Right lobe of liver (tissue), 6 donors: ENCODE results near the gene CCDC148. TPM values are rescaled to one million over a fixed set of nuclear protein-coding genes. Genes with fewer than 3 reads are reported as not detected.
"Not testable (repeated sequence)": the region's sequence is repeated elsewhere in the genome, so short reads cannot be mapped to it uniquely, and the experiment has no call there.

ENCODE experiments used
- ATAC-seq, 4 donors: fragments of 200-7000 bp; cut with Tn5 transposase; one replicate each; pipeline ENCODE4 v1.9.1; 2020; ENCODE audit warnings: mild to moderate bottlenecking in 4 of 4, moderate library complexity in 4 of 4
- DNase-seq, 3 donors: peaks; one replicate each; pipeline ENCODE4 v3.0.0-alpha.2; 2020
- H3K27ac ChIP-seq, 3 donors: fragments of 200-600 bp; one replicate each; pipeline ENCODE4 v1.8.0; 2022
- H3K27me3 ChIP-seq, 2 donors: fragments of 200-600 bp; one replicate each; pipeline ENCODE4 v1.8.0; 2022
- H3K36me3 ChIP-seq, 4 donors: fragments of 200-600 bp; sonication (generic) in 1 of 4; one replicate each; pipeline versions ENCODE4 v1.5.1 to v1.8.0; 2017 to 2022; ENCODE audit warnings: control low read depth in 1 of 4
- H3K4me1 ChIP-seq, 4 donors: fragments of 200-600 bp; sonication (generic) in 1 of 4; one replicate each; pipeline versions ENCODE4 v1.5.1 to v1.8.0; 2017 to 2022; ENCODE audit warnings: control low read depth in 1 of 4
- H3K4me3 ChIP-seq, 3 donors: fragments of 200-600 bp; one replicate each; pipeline ENCODE4 v1.8.0; 2022
- H3K9me3 ChIP-seq, 4 donors: fragments of 200-600 bp; sonication (generic) in 1 of 4; one replicate each; pipeline versions ENCODE4 v1.5.1 to v1.8.0; 2017 to 2022; ENCODE audit warnings: control low read depth in 1 of 4
- CTCF ChIP-seq, 4 donors: fragments of 200-600 bp in 3 of 4; fragments of 450-650 bp in 1 of 4; IDR thresholded peaks; one replicate each; pipeline versions ENCODE4 v1.5.1 to v1.8.0; 2016 to 2022; ENCODE audit warnings: antibody characterized with exemption in 4 of 4, mild to moderate bottlenecking in 2 of 4
- POLR2A ChIP-seq: fragments of 450-650 bp; IDR thresholded peaks from one replicate; pipeline ENCODE4 v1.6.1; 2017; ENCODE audit warnings: antibody characterized with exemption, mild to moderate bottlenecking
- WGBS: methylation state at CpG from one replicate; pipeline ENCODE4 v1.1.6; 2018; ENCODE audit warnings: low coverage, low lambda C conversion rate; ENCODE audit not compliant: insufficient coverage; ENCODE audit errors: missing lambda C conversion rate; 5-methylcytosine and 5-hydroxymethylcytosine counted together
- intact Hi-C, 2 donors: fragments of 100-400 bp; cut with DNase I; formaldehyde crosslinking; loops; one replicate each; pipeline versions ENCODE4 v1.11.2 to v1.14.1; 2022
- total RNA-seq, 6 experiments: library from RNA; depleted of rRNA in 2 of 6; stranded (reverse); fragments of >200 nt in 2 of 6; fragmentation: NEBNext Ultra II Directional in 3 of 6; extraction: Animal tissue kit (Norgen Biotek cat#: 25700) in 3 of 6; gene quantifications; one replicate each; pipeline versions ENCODE4 v1.1.0 to v1.2.4, GENCODE V29; 2016 to 2023
- donor health status: DM: no; HTN: yes; CAD: no.
- donor health status: DM: no; HTN: no; CAD: no.
- donor health status: DM: no; HTN: no; CAD: no.
- donor health status: DM: no; HTN: yes; CAD: no.
- donor health status: DM: no; HTN: yes; CAD: no.

CCDC148 gene
- total RNA-seq, 6 experiments from 2014 or later = 0.12 to 0.53 (median 0.20) TPM; not detected in 1

GRCh38 chr2:158457826-158458616, 1.5 kb upstream of the CCDC148 start:
- intact Hi-C loops = no loop called here
- Histone ChIP-seq H3K4me3 (peak overlapping the region; percentile 85 to 92 (median 86)), H3K36me3 (no peaks in the 10 kb centered on the region), H3K27me3 (no peaks in the 10 kb centered on the region), H3K27ac (peak overlapping the region; percentile 90 to 94 (median 94)), H3K9me3 (no peaks in the 10 kb centered on the region), H3K4me1 (peaks cover 0 to 19% (median 7%) of the 10 kb centered on the region in 4 donors)
- 0% methylated on average over 15 of the region's 61 CpGs for WGBS
- ATAC-seq = peak; percentile 82 to 92 (median 86)
- peak; percentile 92 to 95 (median 94) for DNase-seq
- peak; percentile 19 to 50 (median 44) for TF ChIP-seq CTCF (IDR thresholded peaks at IDR 0.05)
- TF ChIP-seq POLR2A = peak; percentile 91

- intact Hi-C loops = no loop called here
- DNase-seq (peak; percentile 68 to 76 (median 71)), ATAC-seq (peak; percentile 37 to 56 (median 46))
- Histone ChIP-seq H3K4me3 (peak overlapping the region; percentile 85 to 92 (median 86)), H3K27me3 (no peaks in the 10 kb centered on the region), H3K36me3 (no peaks in the 10 kb centered on the region), H3K4me1 (peaks cover 0 to 19% (median 7%) of the 10 kb centered on the region in 4 donors), H3K27ac (peak overlapping the region; percentile 90 to 94 (median 94)), H3K9me3 (no peaks in the 10 kb centered on the region)
- 0% methylated on average over 18 of the region's 84 CpGs for WGBS
- no peak for TF ChIP-seq POLR2A
These were observed 706 bp upstream of the CCDC148 start for GRCh38 chr2:158457092-158457825.

GRCh38 chr2:158443606-158444005, 12.9 kb downstream of the CCDC148 start:
- intact Hi-C loops = no loop called here
- H3K36me3 ChIP-seq = no peaks in the 10 kb centered on the region
- no peak for TF ChIP-seq CTCF (IDR thresholded peaks at IDR 0.05)
- TF ChIP-seq POLR2A = no peak
- H3K27ac ChIP-seq = no peak overlapping the region
- no peak overlapping the region for H3K4me3 ChIP-seq
- WGBS = 85% methylated on average over 1 of the region's 1 CpG
- no peaks in the 10 kb centered on the region for H3K4me1 ChIP-seq
- DNase-seq = no peak
- no peak for ATAC-seq
- H3K27me3 ChIP-seq = no peaks in the 10 kb centered on the region
- no peaks in the 10 kb centered on the region for H3K9me3 ChIP-seq

GRCh38 chr2:158439062-158439461, 17.5 kb downstream of the CCDC148 start:
- H3K27me3 ChIP-seq, intact Hi-C loops, H3K4me1 ChIP-seq, H3K36me3 ChIP-seq, H3K9me3 ChIP-seq, H3K4me3 ChIP-seq, H3K27ac ChIP-seq, ATAC-seq, DNase-seq: not testable (repeated sequence)
- WGBS = 78% methylated on average over 4 of the region's 4 CpGs

- H3K9me3 ChIP-seq, ATAC-seq, H3K36me3 ChIP-seq, DNase-seq, H3K4me3 ChIP-seq, intact Hi-C loops, H3K27ac ChIP-seq, H3K4me1 ChIP-seq, H3K27me3 ChIP-seq: not testable (repeated sequence)
- 84% methylated on average over 8 of the region's 13 CpGs for WGBS
These were observed 22.8 kb downstream of the CCDC148 start for GRCh38 chr2:158433716-158434115.

- peaks cover 0 to 6% (median 0%) of the 10 kb centered on the region in 4 donors for H3K9me3 ChIP-seq
- TF ChIP-seq CTCF (IDR thresholded peaks at IDR 0.05) (no peak), POLR2A (no peak)
- intact Hi-C loops = no loop called here
- no peak overlapping the region for H3K27ac ChIP-seq
- DNase-seq = no peak
- no peaks in the 10 kb centered on the region for H3K27me3 ChIP-seq
- H3K36me3 ChIP-seq = no peaks in the 10 kb centered on the region
- ATAC-seq = no peak
- no peaks in the 10 kb centered on the region for H3K4me1 ChIP-seq
- no peak overlapping the region for H3K4me3 ChIP-seq
These were observed 24.4 kb downstream of the CCDC148 start for GRCh38 chr2:158432117-158432516.
